GM12875 (cell line): ENCODE measurements around the gene LASP1NB.
"Not testable (repeated sequence)": the region's sequence is repeated elsewhere in the genome, so short reads cannot be mapped to it uniquely, and the experiment has no call there.

Experiments
- H3K4me3 ChIP-seq: one replicate; pipeline ENCODE4 v1.5.1; 2011; ENCODE audit warnings: low read depth, low read length, control low read depth
- TF ChIP-seq, protein P1 (sequence below): IDR thresholded peaks from 2 replicates; pipeline ENCODE4 v1.5.1; 2011; ENCODE audit warnings: low read depth, mild to moderate bottlenecking, control low read depth, inconsistent platforms, low read length, moderate library complexity, borderline replicate concordance; ENCODE audit not compliant: insufficient read depth

The LASP1NB gene

DNA sequence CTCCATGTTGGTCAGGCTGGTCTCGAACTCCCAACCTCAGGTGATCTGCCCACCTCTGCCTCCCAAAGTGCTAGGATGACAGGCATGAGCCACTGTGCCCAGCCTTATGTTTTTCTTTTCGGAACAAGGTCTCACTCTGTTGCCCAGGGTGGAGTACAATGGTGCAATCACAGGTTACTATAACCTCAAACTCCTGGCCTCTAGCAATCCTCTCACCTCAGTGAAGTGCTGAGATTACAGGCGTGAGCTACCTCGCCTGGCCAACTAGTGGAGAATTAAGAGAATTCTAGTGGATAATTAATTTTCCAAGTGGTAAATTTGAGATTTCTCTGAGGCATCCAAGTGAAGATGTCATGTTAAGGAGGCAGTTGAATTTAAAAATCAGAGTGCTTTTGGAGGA is 44.7 kb downstream of the LASP1NB start:
- H3K4me3 ChIP-seq = no peak overlapping the region
- TF ChIP-seq, protein P1, sequence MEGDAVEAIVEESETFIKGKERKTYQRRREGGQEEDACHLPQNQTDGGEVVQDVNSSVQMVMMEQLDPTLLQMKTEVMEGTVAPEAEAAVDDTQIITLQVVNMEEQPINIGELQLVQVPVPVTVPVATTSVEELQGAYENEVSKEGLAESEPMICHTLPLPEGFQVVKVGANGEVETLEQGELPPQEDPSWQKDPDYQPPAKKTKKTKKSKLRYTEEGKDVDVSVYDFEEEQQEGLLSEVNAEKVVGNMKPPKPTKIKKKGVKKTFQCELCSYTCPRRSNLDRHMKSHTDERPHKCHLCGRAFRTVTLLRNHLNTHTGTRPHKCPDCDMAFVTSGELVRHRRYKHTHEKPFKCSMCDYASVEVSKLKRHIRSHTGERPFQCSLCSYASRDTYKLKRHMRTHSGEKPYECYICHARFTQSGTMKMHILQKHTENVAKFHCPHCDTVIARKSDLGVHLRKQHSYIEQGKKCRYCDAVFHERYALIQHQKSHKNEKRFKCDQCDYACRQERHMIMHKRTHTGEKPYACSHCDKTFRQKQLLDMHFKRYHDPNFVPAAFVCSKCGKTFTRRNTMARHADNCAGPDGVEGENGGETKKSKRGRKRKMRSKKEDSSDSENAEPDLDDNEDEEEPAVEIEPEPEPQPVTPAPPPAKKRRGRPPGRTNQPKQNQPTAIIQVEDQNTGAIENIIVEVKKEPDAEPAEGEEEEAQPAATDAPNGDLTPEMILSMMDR = no peak

GRCh38 chr17:38970804-38971203 is 45.4 kb downstream of the LASP1NB start:
- TF ChIP-seq, protein P1 = no peak
- H3K4me3 ChIP-seq = no peak overlapping the region

GRCh38 chr17:38976187-38976551 is 50.8 kb downstream of the LASP1NB start:
- H3K4me3 ChIP-seq = not testable (repeated sequence)

- H3K4me3 ChIP-seq = no peak overlapping the region
- TF ChIP-seq, protein P1 = no peak
These were observed 52.8 kb downstream of the LASP1NB start for GRCh38 chr17:38978180-38978579.
